Body of pancreas (tissue), 4 donors: ENCODE results near the gene SOD1.

Experiments
- POLR2A ChIP-seq, 3 donors: fragments of 450-650 bp; IDR thresholded peaks; one replicate each; pipeline ENCODE4 v1.6.1; 2016; ENCODE audit warnings: antibody characterized with exemption in 3 of 3, mild to moderate bottlenecking in 2 of 3
- TF ChIP-seq, protein P1 (sequence below), 7 experiments: fragments of 450-650 bp in 4 of 7; fragments of 200-600 bp in 3 of 7; sonication (generic) in 3 of 7; IDR thresholded peaks; one replicate each; pipeline ENCODE4 v1.5.1; 2016 to 2019; ENCODE audit warnings: antibody characterized with exemption in 7 of 7

GRCh38 chr21:31682620-31683019 lies 23.1 kb downstream of the SOD1 start:
- TF ChIP-seq POLR2A (IDR thresholded peaks at IDR 0.05) = no peak
- TF ChIP-seq, protein P1, sequence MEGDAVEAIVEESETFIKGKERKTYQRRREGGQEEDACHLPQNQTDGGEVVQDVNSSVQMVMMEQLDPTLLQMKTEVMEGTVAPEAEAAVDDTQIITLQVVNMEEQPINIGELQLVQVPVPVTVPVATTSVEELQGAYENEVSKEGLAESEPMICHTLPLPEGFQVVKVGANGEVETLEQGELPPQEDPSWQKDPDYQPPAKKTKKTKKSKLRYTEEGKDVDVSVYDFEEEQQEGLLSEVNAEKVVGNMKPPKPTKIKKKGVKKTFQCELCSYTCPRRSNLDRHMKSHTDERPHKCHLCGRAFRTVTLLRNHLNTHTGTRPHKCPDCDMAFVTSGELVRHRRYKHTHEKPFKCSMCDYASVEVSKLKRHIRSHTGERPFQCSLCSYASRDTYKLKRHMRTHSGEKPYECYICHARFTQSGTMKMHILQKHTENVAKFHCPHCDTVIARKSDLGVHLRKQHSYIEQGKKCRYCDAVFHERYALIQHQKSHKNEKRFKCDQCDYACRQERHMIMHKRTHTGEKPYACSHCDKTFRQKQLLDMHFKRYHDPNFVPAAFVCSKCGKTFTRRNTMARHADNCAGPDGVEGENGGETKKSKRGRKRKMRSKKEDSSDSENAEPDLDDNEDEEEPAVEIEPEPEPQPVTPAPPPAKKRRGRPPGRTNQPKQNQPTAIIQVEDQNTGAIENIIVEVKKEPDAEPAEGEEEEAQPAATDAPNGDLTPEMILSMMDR (IDR thresholded peaks at IDR 0.05) = no peak
